HepG2 (cell line): ENCODE data around the gene TRAPPC12. TPM values are rescaled to one million over a fixed set of nuclear protein-coding genes. Genes with fewer than 3 reads are reported as not detected.

Experiments
- BRCA1 ChIP-seq: sonication (generic); formaldehyde crosslinking; IDR thresholded peaks from 2 replicates; pipeline ENCODE4 v1.4.0; 2020; ENCODE audit warnings: missing genetic modification reagents
- HES4 ChIP-seq: sonication (generic); formaldehyde crosslinking; IDR thresholded peaks from 2 replicates; pipeline ENCODE4 v1.9.0; 2021; ENCODE audit warnings: mild to moderate bottlenecking, missing genetic modification reagents, borderline replicate concordance
- JARID2 ChIP-seq: sonication (generic); formaldehyde crosslinking; IDR thresholded peaks from 2 replicates; pipeline ENCODE4 v1.8.1; 2023; ENCODE audit warnings: missing genetic modification reagents, inconsistent platforms; ENCODE audit not compliant: insufficient replicate concordance
- KLF16 ChIP-seq, 2 experiments: sonication (generic) in 1 of 2; formaldehyde crosslinking in 1 of 2; IDR thresholded peaks; 2 replicates each; pipeline versions ENCODE4 v1.6.1 to v1.8.0; 2016 to 2023; ENCODE audit warnings: missing genetic modification reagents in 2 of 2, missing compliant biosample characterization in 1 of 2
- MEIS2 ChIP-seq: sonication (generic); formaldehyde crosslinking; IDR thresholded peaks from 2 replicates; pipeline ENCODE4 v1.9.0; 2021; ENCODE audit warnings: mild to moderate bottlenecking, missing genetic modification reagents
- NPAS2 ChIP-seq: sonication (generic); formaldehyde crosslinking; IDR thresholded peaks from 2 replicates; pipeline ENCODE4 v1.8.0; 2022; ENCODE audit warnings: mild to moderate bottlenecking, missing genetic modification reagents, borderline replicate concordance
- PAWR ChIP-seq: sonication (generic); formaldehyde crosslinking; IDR thresholded peaks from 2 replicates; pipeline ENCODE4 v1.4.0; 2020; ENCODE audit warnings: missing genetic modification reagents, mild to moderate bottlenecking, borderline replicate concordance
- PHB2 ChIP-seq: fragments of 450-650 bp; IDR thresholded peaks from 2 replicates; pipeline ENCODE4 v1.6.1; 2018; ENCODE audit not compliant: partially characterized antibody
- polyA plus RNA-seq, 8 experiments: library from polyadenylated mRNA; depleted of rRNA in 3 of 8; stranded (reverse) in 7 of 8; unstranded in 1 of 8; fragments of >200 nt; fragmentation: Illumina TruSeq in 4 of 8; extraction: Trizol in 4 of 8; gene quantifications; 2 replicates each; pipeline versions ENCODE4 v1.2.1 to v1.2.3, GENCODE V29; 2011 to 2016; ENCODE audit warnings: low read depth in 4 of 8, missing spikeins in 1 of 8, mixed read lengths in 1 of 8; ENCODE audit not compliant: insufficient read depth in 1 of 8
- total RNA-seq, 5 experiments: library from RNA; depleted of rRNA; stranded (reverse); fragments of >200 nt; fragmentation: Illumina TruSeq; extraction: Trizol; gene quantifications; 2 replicates each; pipeline ENCODE4 v1.2.3, GENCODE V29; 2016; ENCODE audit warnings: low read depth in 1 of 5
- TF ChIP-seq, protein P1 (sequence below): sonication (generic); formaldehyde crosslinking; IDR thresholded peaks from 2 replicates; pipeline ENCODE4 v1.4.0; 2020; ENCODE audit warnings: missing genetic modification reagents
- TF ChIP-seq, protein P2 (sequence below): sonication (generic); formaldehyde crosslinking; IDR thresholded peaks from 2 replicates; pipeline ENCODE4 v1.5.0; 2020; ENCODE audit warnings: missing genetic modification reagents
- TF ChIP-seq, protein P3 (sequence below): sonication (generic); formaldehyde crosslinking; IDR thresholded peaks from 2 replicates; pipeline ENCODE4 v1.4.0; 2020; ENCODE audit warnings: mild to moderate bottlenecking, missing genetic modification reagents
- TF ChIP-seq, protein P4 (sequence below): sonication (generic); formaldehyde crosslinking; conservative IDR thresholded peaks from 2 replicates; pipeline ENCODE4 v1.4.0; 2020; ENCODE audit warnings: missing genetic modification reagents
- TF ChIP-seq, protein P5 (sequence below): sonication (generic); formaldehyde crosslinking; IDR thresholded peaks from one replicate; pipeline ENCODE4 v1.5.1; 2020; ENCODE audit warnings: mild to moderate bottlenecking, missing genetic modification reagents; ENCODE audit errors: not compliant biosample characterization

The TRAPPC12 gene
- total and polyA plus RNA-seq, 2 of the 13 experiments (the other 11 are each of a cell fraction or from before 2014, with no cell fraction given): 46.4 to 97.7 TPM

DNA sequence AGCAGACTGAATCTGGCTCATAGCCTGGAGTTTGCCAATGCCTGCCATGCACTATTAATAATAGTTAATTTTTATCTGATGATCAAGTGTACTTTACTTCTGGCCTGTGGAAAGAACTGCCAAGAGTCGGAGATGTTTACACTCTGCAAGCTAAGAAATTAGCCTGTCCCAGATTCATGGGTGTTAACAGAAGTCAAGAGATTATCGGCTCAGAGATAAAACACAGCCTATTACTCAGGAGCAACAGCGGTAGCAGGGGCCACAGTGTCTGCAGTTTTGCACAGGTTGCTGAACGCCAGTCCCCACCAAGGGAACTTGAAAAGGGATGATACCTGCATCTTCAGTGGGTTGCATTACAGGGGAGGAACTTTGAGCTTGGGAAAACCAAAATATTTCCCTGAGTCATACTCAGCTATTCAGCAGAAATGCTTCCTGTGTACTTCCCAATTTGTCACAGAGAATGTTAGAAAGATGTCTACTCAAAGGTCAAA lies 144.1 kb downstream of the TRAPPC12 start (continued):
- TF ChIP-seq MEIS2 (CRISPR knock-in tag): no peak
- TF ChIP-seq, protein P1, sequence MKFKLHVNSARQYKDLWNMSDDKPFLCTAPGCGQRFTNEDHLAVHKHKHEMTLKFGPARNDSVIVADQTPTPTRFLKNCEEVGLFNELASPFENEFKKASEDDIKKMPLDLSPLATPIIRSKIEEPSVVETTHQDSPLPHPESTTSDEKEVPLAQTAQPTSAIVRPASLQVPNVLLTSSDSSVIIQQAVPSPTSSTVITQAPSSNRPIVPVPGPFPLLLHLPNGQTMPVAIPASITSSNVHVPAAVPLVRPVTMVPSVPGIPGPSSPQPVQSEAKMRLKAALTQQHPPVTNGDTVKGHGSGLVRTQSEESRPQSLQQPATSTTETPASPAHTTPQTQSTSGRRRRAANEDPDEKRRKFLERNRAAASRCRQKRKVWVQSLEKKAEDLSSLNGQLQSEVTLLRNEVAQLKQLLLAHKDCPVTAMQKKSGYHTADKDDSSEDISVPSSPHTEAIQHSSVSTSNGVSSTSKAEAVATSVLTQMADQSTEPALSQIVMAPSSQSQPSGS (CRISPR knock-in tag): 0 out of 2 replicates have a peak, but pooled peaks have one; percentile 4
- TF ChIP-seq JARID2 (CRISPR knock-in tag): no peak
- no peak for TF ChIP-seq PHB2
- no peak for TF ChIP-seq KLF16 (CRISPR knock-in tag; IDR thresholded peaks at IDR 0.05)
- no peak for TF ChIP-seq NPAS2 (CRISPR knock-in tag)
- TF ChIP-seq, protein P2, sequence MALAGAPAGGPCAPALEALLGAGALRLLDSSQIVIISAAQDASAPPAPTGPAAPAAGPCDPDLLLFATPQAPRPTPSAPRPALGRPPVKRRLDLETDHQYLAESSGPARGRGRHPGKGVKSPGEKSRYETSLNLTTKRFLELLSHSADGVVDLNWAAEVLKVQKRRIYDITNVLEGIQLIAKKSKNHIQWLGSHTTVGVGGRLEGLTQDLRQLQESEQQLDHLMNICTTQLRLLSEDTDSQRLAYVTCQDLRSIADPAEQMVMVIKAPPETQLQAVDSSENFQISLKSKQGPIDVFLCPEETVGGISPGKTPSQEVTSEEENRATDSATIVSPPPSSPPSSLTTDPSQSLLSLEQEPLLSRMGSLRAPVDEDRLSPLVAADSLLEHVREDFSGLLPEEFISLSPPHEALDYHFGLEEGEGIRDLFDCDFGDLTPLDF (CRISPR knock-in tag): no peak
- TF ChIP-seq, protein P3, sequence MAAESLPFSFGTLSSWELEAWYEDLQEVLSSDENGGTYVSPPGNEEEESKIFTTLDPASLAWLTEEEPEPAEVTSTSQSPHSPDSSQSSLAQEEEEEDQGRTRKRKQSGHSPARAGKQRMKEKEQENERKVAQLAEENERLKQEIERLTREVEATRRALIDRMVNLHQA (CRISPR knock-in tag): no peak
- TF ChIP-seq, protein P4, sequence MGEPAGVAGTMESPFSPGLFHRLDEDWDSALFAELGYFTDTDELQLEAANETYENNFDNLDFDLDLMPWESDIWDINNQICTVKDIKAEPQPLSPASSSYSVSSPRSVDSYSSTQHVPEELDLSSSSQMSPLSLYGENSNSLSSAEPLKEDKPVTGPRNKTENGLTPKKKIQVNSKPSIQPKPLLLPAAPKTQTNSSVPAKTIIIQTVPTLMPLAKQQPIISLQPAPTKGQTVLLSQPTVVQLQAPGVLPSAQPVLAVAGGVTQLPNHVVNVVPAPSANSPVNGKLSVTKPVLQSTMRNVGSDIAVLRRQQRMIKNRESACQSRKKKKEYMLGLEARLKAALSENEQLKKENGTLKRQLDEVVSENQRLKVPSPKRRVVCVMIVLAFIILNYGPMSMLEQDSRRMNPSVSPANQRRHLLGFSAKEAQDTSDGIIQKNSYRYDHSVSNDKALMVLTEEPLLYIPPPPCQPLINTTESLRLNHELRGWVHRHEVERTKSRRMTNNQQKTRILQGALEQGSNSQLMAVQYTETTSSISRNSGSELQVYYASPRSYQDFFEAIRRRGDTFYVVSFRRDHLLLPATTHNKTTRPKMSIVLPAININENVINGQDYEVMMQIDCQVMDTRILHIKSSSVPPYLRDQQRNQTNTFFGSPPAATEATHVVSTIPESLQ (CRISPR knock-in tag): no peak
- no peak for TF ChIP-seq BRCA1 (CRISPR knock-in tag)
- no peak for TF ChIP-seq HES4 (CRISPR knock-in tag)
- TF ChIP-seq, protein P5, sequence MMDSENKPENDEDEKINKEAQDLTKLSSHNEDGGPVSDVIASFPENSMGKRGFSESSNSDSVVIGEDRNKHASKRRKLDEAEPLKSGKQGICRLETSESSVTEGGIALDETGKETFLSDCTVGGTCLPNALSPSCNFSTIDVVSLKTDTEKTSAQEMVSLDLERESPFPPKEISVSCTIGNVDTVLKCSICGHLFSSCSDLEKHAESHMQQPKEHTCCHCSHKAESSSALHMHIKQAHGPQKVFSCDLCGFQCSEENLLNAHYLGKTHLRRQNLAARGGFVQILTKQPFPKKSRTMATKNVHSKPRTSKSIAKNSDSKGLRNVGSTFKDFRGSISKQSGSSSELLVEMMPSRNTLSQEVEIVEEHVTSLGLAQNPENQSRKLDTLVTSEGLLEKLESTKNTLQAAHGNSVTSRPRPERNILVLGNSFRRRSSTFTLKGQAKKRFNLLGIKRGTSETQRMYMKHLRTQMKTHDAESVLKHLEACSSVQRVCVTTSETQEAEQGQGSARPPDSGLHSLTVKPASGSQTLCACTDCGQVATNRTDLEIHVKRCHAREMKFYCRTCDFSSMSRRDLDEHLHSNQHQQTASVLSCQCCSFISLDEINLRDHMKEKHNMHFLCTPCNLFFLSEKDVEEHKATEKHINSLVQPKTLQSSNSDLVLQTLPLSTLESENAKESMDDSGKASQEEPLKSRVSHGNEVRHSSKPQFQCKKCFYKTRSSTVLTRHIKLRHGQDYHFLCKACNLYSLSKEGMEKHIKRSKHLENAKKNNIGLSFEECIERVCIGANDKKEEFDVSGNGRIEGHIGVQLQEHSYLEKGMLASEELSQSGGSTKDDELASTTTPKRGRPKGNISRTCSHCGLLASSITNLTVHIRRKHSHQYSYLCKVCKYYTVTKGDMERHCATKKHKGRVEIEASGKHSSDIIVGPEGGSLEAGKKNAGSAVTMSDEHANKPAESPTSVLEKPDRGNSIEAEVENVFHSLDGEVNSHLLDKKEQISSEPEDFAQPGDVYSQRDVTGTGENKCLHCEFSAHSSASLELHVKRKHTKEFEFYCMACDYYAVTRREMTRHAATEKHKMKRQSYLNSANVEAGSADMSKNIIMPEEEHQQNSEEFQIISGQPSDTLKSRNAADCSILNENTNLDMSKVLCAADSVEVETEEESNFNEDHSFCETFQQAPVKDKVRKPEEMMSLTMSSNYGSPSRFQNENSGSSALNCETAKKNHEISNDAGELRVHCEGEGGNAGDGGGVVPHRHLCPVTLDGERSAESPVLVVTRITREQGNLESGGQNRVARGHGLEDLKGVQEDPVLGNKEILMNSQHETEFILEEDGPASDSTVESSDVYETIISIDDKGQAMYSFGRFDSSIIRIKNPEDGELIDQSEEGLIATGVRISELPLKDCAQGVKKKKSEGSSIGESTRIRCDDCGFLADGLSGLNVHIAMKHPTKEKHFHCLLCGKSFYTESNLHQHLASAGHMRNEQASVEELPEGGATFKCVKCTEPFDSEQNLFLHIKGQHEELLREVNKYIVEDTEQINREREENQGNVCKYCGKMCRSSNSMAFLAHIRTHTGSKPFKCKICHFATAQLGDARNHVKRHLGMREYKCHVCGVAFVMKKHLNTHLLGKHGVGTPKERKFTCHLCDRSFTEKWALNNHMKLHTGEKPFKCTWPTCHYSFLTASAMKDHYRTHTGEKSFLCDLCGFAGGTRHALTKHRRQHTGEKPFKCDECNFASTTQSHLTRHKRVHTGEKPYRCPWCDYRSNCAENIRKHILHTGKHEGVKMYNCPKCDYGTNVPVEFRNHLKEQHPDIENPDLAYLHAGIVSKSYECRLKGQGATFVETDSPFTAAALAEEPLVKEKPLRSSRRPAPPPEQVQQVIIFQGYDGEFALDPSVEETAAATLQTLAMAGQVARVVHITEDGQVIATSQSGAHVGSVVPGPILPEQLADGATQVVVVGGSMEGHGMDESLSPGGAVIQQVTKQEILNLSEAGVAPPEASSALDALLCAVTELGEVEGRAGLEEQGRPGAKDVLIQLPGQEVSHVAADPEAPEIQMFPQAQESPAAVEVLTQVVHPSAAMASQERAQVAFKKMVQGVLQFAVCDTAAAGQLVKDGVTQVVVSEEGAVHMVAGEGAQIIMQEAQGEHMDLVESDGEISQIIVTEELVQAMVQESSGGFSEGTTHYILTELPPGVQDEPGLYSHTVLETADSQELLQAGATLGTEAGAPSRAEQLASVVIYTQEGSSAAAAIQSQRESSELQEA (CRISPR knock-in tag): no peak
- no peak for TF ChIP-seq PAWR (CRISPR knock-in tag)
